T-helper 2 cell treated with Interferon-gamma antibody and Interleukin-4, amounts not matched to agents 100 ng/mL and 5 ng/mL, for 36 hours (primary cell): ENCODE results near the gene CDC37L1. TPM values are rescaled to one million over a fixed set of nuclear protein-coding genes. Genes with fewer than 3 reads are reported as not detected.
"Not testable (repeated sequence)": the region's sequence is repeated elsewhere in the genome, so short reads cannot be mapped to it uniquely, and the experiment has no call there.

Source experiments
- intact Hi-C: fragments of 100-400 bp; cut with micrococcal nuclease; formaldehyde crosslinking; loops from one replicate; pipeline ENCODE4 v1.15.1; 2023
- total RNA-seq: library from RNA; stranded (reverse); gene quantifications from 2 replicates; pipeline ENCODE4 v1.2.3, GENCODE V29; 2022

Gene CDC37L1
- total RNA-seq, 1 donor from 2014 or later: 10.8 TPM

DNA sequence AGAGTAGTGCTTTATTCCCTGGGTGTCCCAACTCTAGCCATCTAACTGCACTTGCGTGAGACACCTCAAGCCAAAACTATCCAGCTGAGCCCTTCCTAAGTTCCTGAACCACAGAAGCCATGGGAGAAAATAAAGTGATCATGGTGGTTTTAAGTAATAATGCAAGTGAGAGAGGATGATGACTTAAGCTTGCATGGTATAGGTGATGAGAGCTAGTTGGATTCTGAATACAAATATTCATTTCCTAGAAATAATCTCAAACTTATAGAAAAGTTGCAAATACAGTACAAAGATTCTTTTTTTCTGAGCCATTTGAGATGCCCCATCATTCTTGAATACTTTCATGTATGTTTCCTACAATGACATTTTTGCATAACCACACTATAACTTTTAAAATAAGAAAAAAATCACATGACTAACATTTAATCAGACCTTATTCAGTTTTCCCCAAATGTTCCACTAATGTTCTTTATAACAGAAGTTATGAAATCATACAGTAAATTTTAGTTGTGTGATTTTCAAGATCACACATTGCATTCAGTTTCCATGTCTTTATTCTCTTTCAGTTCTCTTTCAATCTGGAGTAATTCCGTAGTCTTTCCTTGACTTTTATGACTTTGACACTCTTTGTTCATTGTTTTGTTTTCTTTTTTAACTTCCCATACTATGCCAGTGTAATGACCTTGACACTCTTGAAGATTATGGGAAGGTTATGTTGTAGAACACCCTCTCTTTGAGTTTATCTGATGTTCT is 67.1 kb downstream of the CDC37L1 start:
- intact Hi-C loops: no loop called here

DNA sequence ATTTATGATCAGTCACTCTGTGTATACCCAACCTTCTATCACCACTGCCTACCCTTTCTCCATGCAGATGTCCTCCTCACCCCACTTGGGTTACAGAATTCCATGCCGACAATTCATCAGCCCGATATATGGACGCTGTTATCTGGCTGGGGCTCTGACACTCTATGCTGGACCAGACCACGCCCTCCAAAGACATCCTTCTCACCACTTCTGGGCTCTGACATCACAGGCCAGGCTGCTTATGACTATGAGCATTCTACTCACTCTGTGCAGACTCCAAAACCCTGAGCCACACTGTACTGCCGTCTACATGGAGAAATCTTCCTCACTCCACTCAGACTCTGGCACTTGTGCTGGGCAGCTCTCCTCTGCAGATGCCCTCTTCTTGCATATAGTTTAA is 69.2 kb downstream of the CDC37L1 start:
- intact Hi-C loops: no loop called here

DNA sequence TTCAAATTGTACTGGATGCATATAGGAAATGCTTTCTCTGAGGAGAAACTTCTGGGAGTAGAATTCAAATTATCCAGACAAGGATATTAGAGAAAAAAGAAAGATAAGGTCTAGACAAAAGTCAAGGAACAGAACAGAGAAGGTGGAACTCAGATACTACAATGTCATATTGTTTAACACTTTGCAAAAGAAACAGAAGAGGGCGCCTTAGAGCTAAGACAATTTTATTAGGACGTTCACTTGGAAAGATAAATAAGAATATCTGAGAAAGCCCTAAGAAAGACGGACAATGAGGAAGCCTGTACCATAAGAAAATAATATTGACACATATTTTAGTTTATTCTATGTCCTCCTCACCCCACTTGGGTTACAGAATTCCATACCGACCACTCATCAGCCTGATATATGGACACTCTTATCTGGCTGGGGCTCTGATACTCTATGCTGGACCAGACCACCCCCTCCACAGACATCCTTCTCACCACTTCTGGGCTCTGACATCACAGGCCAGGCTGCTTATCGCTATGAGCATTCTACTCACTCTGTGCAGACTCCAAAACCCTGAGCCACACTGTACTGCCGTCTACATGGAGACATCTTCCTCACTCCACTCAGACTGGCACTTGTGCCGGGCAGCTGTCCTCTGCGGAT is 70.8 kb downstream of the CDC37L1 start:
- intact Hi-C loops: loop anchor here (2.0 kb wide), 1 partner anchor 675 kb away; no protein-coding TSS in a partner anchor

DNA sequence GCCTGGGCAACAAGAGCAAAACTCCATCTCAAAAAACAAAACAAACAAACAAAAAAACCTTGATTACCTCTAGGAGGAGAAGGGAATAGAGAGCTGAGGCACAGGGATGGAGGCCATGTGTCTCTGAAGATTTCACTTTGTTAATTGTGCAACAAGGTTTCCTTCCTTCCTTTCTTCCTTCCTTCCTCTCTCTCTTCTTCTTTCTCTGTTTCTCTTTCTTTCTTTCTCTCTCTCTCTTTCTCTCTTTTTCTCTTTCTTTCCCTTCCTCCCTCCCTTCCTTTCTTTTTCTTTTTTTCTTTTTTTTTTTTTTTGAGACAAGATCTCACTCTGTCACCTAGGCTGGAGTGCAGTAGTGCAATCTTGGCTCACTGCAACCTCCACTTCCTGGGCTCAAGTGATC is 75.2 kb downstream of the CDC37L1 start:
- intact Hi-C loops: not testable (repeated sequence)

DNA sequence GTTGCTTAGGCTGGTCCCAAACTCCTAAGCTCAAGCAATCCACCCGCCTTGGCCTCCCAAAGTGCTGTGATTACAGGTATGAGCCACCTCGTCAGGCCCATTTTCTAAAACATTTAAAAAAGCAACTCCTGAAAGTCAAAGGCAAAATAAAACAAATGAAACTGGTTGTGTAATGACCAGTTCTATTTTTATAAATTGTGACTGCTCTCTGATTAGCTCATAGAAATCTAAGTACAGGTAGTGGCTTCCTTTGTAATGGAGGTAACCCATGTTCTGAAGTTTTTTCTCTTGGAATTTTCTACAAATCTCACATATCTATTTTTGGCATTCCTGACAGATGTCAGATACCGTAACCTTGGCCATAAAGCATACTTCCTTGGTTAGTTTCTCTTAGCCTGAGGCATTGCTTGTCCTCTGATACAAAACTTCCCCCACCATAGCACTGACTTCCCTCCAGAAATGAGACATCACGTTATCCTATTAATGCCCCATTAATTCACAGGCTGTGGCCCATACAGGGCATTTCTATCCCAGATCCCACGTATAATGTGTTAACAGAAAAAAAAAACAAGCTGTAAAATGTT is 75.7 kb downstream of the CDC37L1 start:
- intact Hi-C loops: loop anchor here (5.0 kb wide), 1 partner anchor 837 kb away; no protein-coding TSS in a partner anchor

DNA sequence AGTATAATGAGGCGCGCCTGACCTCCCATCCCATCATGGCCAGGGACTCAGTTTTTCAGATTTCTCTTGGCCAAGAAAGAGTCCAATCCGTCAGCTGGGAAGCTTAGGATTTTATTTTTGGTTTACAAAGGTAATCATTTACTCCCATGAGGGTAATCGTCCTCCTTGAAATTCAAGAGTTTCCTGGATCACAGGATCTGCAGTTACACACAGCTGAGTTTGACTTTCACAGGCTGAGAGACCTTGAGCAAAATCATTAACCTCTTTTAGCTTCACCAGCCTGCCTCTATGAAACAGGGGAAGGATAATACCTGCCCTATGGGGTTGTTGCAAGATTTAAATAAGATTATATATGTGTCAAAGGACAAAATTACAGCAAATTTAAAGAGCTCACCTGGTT is 77.1 kb downstream of the CDC37L1 start:
- intact Hi-C loops: loop anchor here (5.0 kb wide), 1 partner anchor 836 kb away; no protein-coding TSS in a partner anchor

Other genes with a start within 250 kb of the CDC37L1 start
- 0.07 TPM in 1 of 2 replicates, not detected in the other for gene SLC1A1, start 189.1 kb upstream of the CDC37L1 start, total RNA-seq
- gene PLPP6, start 17.3 kb upstream of the CDC37L1 start, total RNA-seq: 7.1 and 8.0 TPM in 2 replicates
- 0.14 and 0.27 TPM in 2 replicates for gene SPATA6L, start 13.1 kb upstream of the CDC37L1 start, total RNA-seq
- gene AK3, start 61.6 kb downstream of the CDC37L1 start, total RNA-seq: 28.9 and 29.4 TPM in 2 replicates
- 26.7 and 28.3 TPM in 2 replicates for gene RCL1, start 113.4 kb downstream of the CDC37L1 start, total RNA-seq